GM23338 (cell line): ENCODE data around the gene SPOUT1. TPM values are rescaled to one million over a fixed set of nuclear protein-coding genes. Genes with fewer than 3 reads are reported as not detected.

Experiments used
- ATAC-seq: fragments of 200-7000 bp; cut with Tn5 transposase; 3 replicates; pipeline ENCODE4 v1.9.1; 2020
- DNase-seq: peaks from one replicate; pipeline ENCODE4 v3.0.0-alpha.2; 2015; ENCODE audit warnings: low spot score
- H2AFZ ChIP-seq: fragments of 200-600 bp; sonication (generic); 2 replicates; pipeline ENCODE4 v1.8.0; 2016; ENCODE audit warnings: antibody characterized with exemption, mild to moderate bottlenecking, moderate library complexity
- H3F3A ChIP-seq: fragments of 200-600 bp; sonication (generic); replicated peaks from 2 replicates; pipeline ENCODE4 v1.8.0; 2017; ENCODE audit warnings: antibody characterized with exemption, mixed run types, low read depth
- H3K27ac ChIP-seq: fragments of 200-600 bp; sonication (generic); 2 replicates; pipeline ENCODE4 v1.6.1; 2016; ENCODE audit warnings: low read depth
- H3K27me3 ChIP-seq: fragments of 200-600 bp; sonication (generic); 2 replicates; pipeline ENCODE4 v1.8.0; 2016; ENCODE audit warnings: mild to moderate bottlenecking, mixed run types, moderate library complexity; ENCODE audit not compliant: insufficient read depth
- H3K36me3 ChIP-seq: fragments of 200-600 bp; sonication (generic); 2 replicates; pipeline ENCODE4 v1.8.0; 2016; ENCODE audit warnings: mild to moderate bottlenecking; ENCODE audit not compliant: insufficient read depth
- H3K4me1 ChIP-seq: fragments of 200-600 bp; sonication (generic); 2 replicates; pipeline ENCODE4 v1.8.0; 2016; ENCODE audit warnings: mild to moderate bottlenecking, moderate library complexity; ENCODE audit not compliant: insufficient read depth
- H3K4me2 ChIP-seq: fragments of 200-600 bp; sonication (generic); 2 replicates; pipeline ENCODE4 v1.7.1; 2017; ENCODE audit warnings: mixed run types
- H3K4me3 ChIP-seq: fragments of 200-600 bp; sonication (generic); 2 replicates; pipeline ENCODE4 v1.6.1; 2016; ENCODE audit warnings: mixed run types
- H3K79me2 ChIP-seq: fragments of 200-600 bp; sonication (generic); replicated peaks from 2 replicates; pipeline ENCODE4 v1.8.0; 2017; ENCODE audit warnings: mild to moderate bottlenecking; ENCODE audit not compliant: insufficient read depth
- H3K9me2 ChIP-seq: fragments of 200-600 bp; sonication (generic); 2 replicates; pipeline ENCODE4 v1.8.0; 2017; ENCODE audit not compliant: insufficient read depth
- H4K20me1 ChIP-seq: fragments of 200-600 bp; sonication (generic); replicated peaks from 2 replicates; pipeline ENCODE4 v1.8.0; 2017; ENCODE audit warnings: mild to moderate bottlenecking; ENCODE audit not compliant: insufficient read depth
- H3K27ac Mint-ChIP-seq: 2 replicates; pipeline ENCODE4 v1.8.0; 2020; ENCODE audit warnings: inconsistent platforms, mild to moderate bottlenecking, moderate library complexity, mixed read lengths
- H3K27me3 Mint-ChIP-seq: 3 replicates; pipeline ENCODE4 v1.8.0; 2022; ENCODE audit warnings: low read depth, mild to moderate bottlenecking, moderate library complexity, mixed read lengths, inconsistent platforms; ENCODE audit not compliant: insufficient read depth, poor library complexity
- H3K36me3 Mint-ChIP-seq: 3 replicates; pipeline ENCODE4 v1.8.0; 2021; ENCODE audit warnings: low read depth, mild to moderate bottlenecking, inconsistent platforms, moderate library complexity, mixed read lengths
- H3K4me1 Mint-ChIP-seq: 3 replicates; pipeline ENCODE4 v1.8.0; 2020; ENCODE audit warnings: mild to moderate bottlenecking, inconsistent platforms, mixed read lengths
- H3K4me3 Mint-ChIP-seq: 3 replicates; pipeline ENCODE4 v1.8.0; 2021; ENCODE audit warnings: moderate library complexity, mild to moderate bottlenecking, inconsistent platforms, mixed read lengths
- H3K9me3 Mint-ChIP-seq: 3 replicates; pipeline ENCODE4 v1.8.0; 2020; ENCODE audit warnings: moderate library complexity, mild to moderate bottlenecking, inconsistent platforms, mixed read lengths
- EZH2 ChIP-seq: fragments of 200-600 bp; sonication (generic); IDR thresholded peaks from one replicate; pipeline ENCODE4 v1.8.0; 2017; ENCODE audit warnings: antibody characterized with exemption, mild to moderate bottlenecking, low read depth; ENCODE audit not compliant: unreplicated experiment
- EZH2phosphoT487 ChIP-seq: fragments of 200-600 bp; sonication (generic); IDR thresholded peaks from one replicate; pipeline ENCODE4 v1.8.1; 2018; ENCODE audit warnings: antibody characterized with exemption; ENCODE audit not compliant: unreplicated experiment
- NANOG ChIP-seq: IDR thresholded peaks from 2 replicates; pipeline ENCODE4 v1.6.1; 2016; ENCODE audit warnings: antibody characterized with exemption, borderline replicate concordance
- STAT1 ChIP-seq: IDR thresholded peaks from one replicate; pipeline ENCODE4 v1.6.1; 2016; ENCODE audit warnings: antibody characterized with exemption; ENCODE audit not compliant: unreplicated experiment
- ZNF331 ChIP-seq: fragments of 250-450 bp; sonication (Bioruptor Pico); IDR thresholded peaks from 2 replicates; pipeline ENCODE4 v1.5.0; 2020; ENCODE audit warnings: low read depth, mild to moderate bottlenecking, moderate library complexity
- polyA plus RNA-seq: library from polyadenylated mRNA; unstranded; fragments of >200 nt; fragmentation: Nextera tagmentation; extraction: Ambion mirVana; gene quantifications from 2 replicates; pipeline ENCODE4 v1.2.1, GENCODE V29; 2016
- total RNA-seq: library from RNA; depleted of rRNA; stranded (reverse); fragments of >200 nt; shearing (Covaris generic); gene quantifications from 2 replicates; pipeline ENCODE4 v1.2.3, GENCODE V29; 2014
- TF ChIP-seq, protein P1 (sequence below), 2 experiments: fragments of 200-600 bp in 1 of 2; sonication (generic) in 1 of 2; conservative IDR thresholded peaks; 2 replicates each; pipeline versions ENCODE4 v1.5.1 to v1.6.1; 2016 to 2017; ENCODE audit warnings: antibody characterized with exemption in 2 of 2, low read depth in 2 of 2, mild to moderate bottlenecking in 2 of 2, moderate library complexity in 1 of 2

SPOUT1 gene
- total and polyA plus RNA-seq, 2 experiments from 2014 or later, result 28.5 to 50.9 TPM

DNA sequence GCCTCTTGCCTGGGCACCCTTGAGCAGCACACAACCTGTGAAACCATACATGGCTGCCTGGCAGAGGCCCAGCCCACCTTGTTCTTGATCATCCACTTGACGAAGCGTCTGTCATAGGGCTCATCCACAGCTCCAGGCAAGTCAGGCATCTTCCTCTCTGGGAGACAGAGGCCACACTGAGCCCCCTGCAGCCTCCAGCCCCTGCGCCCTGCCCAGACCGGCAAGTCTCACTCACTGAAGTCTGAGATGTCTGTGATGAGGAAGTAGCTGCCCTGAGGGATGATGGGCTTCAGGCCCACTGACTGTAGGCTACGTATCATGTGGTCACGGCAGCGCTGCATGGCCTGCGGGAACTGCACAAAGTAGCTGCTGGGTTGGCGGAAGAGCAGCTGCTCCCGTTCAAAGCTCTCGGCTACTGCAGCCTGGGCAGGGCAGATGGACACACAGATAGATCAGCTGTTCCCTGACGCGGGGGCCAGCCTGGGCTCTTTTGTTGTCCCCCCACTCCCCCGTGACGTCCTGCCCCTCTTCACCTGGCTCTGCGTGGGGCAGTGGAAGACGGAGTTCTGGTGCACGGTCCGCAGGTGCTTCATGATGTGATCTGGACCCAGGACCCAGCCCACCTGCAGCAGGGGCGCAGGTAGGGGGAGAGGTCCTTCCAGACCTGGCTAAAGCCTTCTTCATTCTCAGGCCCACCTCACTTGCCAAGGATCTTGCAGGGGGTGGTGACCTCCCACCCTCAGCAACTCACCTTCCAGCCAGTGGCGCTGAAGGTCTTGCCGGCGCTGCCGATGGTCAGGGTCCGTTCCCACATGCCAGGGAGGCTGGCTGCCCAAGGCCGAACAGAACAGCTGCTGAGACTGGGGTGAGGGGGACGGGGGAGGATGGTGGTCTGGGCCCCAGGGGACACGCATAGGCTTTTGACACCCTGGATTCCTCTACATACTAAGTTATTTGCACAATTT lies 5.9 kb upstream of the SPOUT1 start:
- Mint-ChIP-seq H3K4me3 (no peak overlapping the region), H3K36me3 (peaks cover 34% of the 10 kb centered on the region), H3K27me3 (peaks cover 7% of the 10 kb centered on the region), H3K27ac (no peak overlapping the region), H3K4me1 (no peaks in the 10 kb centered on the region), H3K9me3 (no peaks in the 10 kb centered on the region)
- no peak for TF ChIP-seq ZNF331 (CRISPR knock-in tag)
- TF ChIP-seq NANOG, result no peak
- no peak for TF ChIP-seq EZH2phosphoT487
- no peak for TF ChIP-seq STAT1
- H4K20me1 ChIP-seq, result no peaks in the 10 kb centered on the region
- H3K4me2 ChIP-seq, result no peak overlapping the region
- no peak for DNase-seq
- H3K36me3 ChIP-seq, result peaks cover 7% of the 10 kb centered on the region; the same call in 1 of the 2 replicates
- H3K79me2 ChIP-seq, result no peaks in the 10 kb centered on the region
- no peaks in the 10 kb centered on the region for H3K9me2 ChIP-seq
- no peaks in the 10 kb centered on the region for H3F3A ChIP-seq
- no peak for ATAC-seq
- H3K27me3 ChIP-seq, result no peaks in the 10 kb centered on the region
- no peak overlapping the region for H2AFZ ChIP-seq
- H3K27ac ChIP-seq, result no peak overlapping the region
- no peak overlapping the region for H3K4me3 ChIP-seq
- H3K4me1 ChIP-seq, result no peaks in the 10 kb centered on the region

DNA sequence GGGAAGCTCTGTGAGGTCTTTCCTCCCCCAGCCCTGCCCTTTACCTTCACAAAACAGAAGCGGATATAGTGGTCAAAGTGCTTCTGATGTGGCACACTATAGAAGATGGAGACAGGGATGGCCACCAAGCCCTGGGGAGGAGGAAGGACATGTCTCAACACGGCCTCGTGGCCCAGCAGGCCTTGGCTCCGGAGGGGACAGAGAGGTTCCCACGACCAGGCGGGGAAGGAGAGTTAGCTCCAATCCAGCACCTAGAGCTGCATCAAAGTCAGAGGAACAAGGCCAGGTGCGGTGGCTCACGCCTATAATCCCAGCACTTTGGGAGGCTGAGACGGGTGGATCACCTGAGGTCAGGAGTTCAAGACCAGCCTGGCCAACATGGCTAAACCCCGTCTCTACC lies 4.1 kb upstream of the SPOUT1 start:
- Mint-ChIP-seq H3K36me3 (peaks cover 37% of the 10 kb centered on the region), H3K4me3 (no peak overlapping the region), H3K9me3 (no peaks in the 10 kb centered on the region; the same call in 2 of the 3 replicates), H3K27ac (0 out of 2 replicates have a peak overlapping the region, but pooled peaks have one; percentile 27), H3K4me1 (peaks cover 4% of the 10 kb centered on the region), H3K27me3 (peaks cover 10% of the 10 kb centered on the region)
- DNase-seq (no peak), ATAC-seq (no peak)
- no peaks in the 10 kb centered on the region for H4K20me1 ChIP-seq
- H2AFZ ChIP-seq, result no peak overlapping the region
- peaks cover 5% of the 10 kb centered on the region for H3K79me2 ChIP-seq
- H3K4me2 ChIP-seq, result no peak overlapping the region
- TF ChIP-seq EZH2 (no peak), ZNF331 (CRISPR knock-in tag) (no peak)
- TF ChIP-seq, protein P1, sequence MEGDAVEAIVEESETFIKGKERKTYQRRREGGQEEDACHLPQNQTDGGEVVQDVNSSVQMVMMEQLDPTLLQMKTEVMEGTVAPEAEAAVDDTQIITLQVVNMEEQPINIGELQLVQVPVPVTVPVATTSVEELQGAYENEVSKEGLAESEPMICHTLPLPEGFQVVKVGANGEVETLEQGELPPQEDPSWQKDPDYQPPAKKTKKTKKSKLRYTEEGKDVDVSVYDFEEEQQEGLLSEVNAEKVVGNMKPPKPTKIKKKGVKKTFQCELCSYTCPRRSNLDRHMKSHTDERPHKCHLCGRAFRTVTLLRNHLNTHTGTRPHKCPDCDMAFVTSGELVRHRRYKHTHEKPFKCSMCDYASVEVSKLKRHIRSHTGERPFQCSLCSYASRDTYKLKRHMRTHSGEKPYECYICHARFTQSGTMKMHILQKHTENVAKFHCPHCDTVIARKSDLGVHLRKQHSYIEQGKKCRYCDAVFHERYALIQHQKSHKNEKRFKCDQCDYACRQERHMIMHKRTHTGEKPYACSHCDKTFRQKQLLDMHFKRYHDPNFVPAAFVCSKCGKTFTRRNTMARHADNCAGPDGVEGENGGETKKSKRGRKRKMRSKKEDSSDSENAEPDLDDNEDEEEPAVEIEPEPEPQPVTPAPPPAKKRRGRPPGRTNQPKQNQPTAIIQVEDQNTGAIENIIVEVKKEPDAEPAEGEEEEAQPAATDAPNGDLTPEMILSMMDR (conservative IDR thresholded peaks at IDR 0.05; ENCODE audit: low read depth in 2 of 2), result no peak
- H3K4me3 ChIP-seq, result no peak overlapping the region
- no peaks in the 10 kb centered on the region for H3K36me3 ChIP-seq
- no peak overlapping the region for H3K27ac ChIP-seq
- H3K27me3 ChIP-seq, result no peaks in the 10 kb centered on the region
- no peaks in the 10 kb centered on the region for H3K4me1 ChIP-seq
- no peaks in the 10 kb centered on the region for H3K9me2 ChIP-seq
- 0 out of 2 replicates have a peak, but pooled peaks cover 6% of the 10 kb centered on the region for H3F3A ChIP-seq
